Stimulated activated naive CD8-positive, alpha-beta T cell treated with anti-CD3 and anti-CD28 coated beads, Interleukin-15, Interleukin-2, amounts not matched to agents 100 U/mL and 50 U/mL, for 24 hours (primary cell): ENCODE results near the gene ARL6IP1.
"Not testable (repeated sequence)": the region's sequence is repeated elsewhere in the genome, so short reads cannot be mapped to it uniquely, and the experiment has no call there.

Experiments used
- ATAC-seq: fragments of 150-1000 bp; cut with Tn5 transposase; one replicate; pipeline ENCODE4 v1.10.0; 2021
- DNase-seq: peaks from one replicate; pipeline ENCODE4 v3.0.0; 2021

Gene ARL6IP1

DNA sequence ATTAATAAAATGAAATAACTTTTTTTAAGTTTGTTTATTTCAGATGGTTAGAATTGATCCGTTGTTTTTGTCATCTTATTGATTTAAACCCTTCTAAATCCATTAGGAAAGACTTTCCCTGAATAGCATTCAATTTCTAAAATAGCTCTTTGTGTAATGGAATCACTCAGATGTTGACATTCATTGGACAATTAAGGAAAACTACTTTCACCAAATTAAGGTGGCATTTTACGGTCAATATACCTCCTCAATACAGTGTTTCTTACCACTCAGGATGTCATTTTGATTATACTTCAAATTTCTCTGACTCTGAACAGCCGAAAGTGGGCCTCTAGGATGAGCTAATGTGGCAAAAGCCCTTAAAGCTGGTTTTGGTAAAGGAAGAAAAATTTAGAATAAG is 1.8 kb downstream of the ARL6IP1 start:
- ATAC-seq (no peak), DNase-seq (no peak)

DNA sequence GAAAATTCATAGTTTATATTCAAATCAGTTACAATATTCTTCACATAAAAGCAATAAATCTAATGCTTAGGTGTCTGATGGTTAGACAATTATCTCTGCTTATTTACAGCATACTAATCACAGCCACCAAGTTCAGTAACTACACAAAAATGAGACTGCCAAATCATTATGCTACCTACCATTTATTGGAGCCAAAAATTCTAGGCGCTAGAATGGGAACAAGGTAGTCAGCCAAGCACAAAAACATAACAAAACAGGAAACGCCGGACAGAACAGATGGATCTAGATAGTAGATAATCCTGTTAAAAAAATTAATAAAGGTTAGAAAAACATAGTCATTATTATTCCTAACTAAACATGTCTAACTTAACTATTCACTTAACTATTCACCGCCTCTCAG is 3.6 kb downstream of the ARL6IP1 start:
- DNase-seq = no peak
- no peak for ATAC-seq

DNA sequence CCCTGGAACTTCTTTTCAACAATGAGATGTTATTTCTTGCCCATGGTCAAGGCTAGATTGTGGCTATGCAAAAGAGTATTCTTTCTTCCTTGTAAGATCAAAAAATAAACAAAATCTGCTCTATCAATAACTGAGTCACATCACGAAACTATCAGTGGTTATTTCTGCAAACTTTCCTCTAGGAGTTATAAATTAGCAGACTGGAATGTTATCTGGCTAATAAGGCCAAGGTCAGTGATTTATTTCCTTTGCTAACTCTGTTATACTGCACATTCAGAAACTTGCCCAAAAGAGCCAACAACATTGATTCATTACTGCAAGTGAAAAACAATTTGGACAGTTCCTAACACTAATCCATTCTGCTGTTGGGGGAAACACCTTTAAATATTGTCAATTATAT is 5.0 kb downstream of the ARL6IP1 start:
- no peak for ATAC-seq
- DNase-seq = no peak

DNA sequence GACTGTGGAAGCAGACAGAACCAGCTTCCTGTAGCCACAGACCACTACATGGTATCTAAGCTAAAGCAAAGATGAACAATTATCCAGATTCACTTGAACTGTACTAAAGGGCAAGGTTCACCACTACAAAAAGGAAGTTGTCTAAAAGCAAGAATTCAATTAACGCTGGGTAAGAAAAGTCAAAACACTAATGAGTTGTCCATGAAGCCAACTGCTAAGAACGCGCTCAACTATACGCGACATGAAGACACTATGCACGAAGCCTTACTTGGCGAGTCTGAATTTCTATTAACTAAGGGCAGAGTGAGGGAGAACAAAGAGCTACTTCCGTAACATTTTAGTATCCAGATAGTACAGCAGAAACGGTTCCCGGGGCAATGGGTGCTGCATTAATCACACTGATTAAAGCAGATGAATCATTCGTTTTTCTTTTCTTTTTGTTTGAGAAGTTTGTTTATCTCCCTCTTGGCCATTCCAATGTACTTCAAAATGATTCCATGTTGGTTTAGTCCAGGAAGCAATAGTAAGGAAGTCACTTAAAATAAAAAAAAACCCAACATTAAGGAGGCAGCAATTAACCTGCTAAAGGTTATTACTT is 8.4 kb downstream of the ARL6IP1 start:
- ATAC-seq = no peak
- no peak for DNase-seq

DNA sequence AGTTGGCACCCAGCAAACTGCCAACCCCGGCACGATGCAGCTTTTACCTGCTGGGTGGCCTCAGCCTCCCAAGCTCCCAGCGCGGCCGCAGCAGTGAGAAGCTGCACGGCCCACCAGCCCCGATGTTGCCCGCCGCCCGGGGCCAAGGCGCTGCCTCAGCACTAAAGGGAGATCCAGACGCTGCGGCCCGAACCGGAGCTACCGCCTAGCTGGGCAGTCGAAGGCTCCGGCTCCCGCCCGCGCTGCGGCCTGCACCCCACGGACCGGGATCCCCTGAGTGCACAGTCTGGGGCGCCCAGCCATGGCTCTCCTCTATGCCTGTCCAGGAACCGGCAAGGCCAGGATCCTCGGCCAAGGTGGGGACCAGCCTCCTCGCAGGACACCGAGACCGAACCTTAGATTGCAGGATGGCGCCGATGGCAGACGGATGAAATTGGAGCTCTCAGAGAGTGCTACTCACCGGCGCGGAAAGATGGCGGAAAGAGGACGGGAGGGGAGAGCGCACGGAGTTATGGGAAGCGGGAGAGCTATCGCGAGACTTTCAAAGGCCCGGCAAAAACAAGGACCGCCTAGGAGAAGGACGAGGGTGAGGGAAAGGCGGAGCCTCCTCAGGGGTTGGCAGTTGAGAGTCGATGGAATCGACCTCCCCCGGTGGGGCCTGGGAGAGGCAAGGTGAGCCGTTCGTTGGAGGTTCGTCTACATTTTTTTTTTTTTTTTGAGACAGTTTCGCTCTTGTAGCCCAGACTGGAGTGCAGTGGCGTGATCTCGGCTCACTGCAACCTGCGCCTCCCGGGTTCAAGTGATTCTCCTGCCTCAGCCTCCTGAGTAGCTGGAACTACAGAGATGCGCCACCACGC is 11.3 kb downstream of the ARL6IP1 start, which contains the start of gene RPS15A:
Gene RPS15A (minus strand): TSS at position 485 of the 857 bp plus-strand sequence. CDS start 1,221 bp downstream, outside the sequence.
- DNase-seq = peak; percentile 91
- ATAC-seq = peak; percentile 95

DNA sequence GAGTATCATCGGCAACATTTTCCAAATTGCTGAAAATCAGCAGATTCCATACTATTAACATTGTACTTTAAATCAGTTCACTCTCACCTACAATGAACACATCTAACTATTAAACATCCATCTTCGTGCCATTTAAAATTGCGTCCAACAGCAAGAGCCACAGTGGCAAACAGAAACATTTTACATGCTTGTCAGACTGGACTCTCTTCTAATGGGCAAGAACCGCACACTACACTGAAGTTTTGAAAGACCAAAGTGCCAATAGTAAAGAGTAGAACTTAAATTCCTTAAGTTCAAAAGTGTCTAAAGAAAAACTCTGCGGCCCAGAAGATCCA is 11.9 kb downstream of the ARL6IP1 start:
- ATAC-seq = no peak
- DNase-seq = no peak

- ATAC-seq (no peak), DNase-seq (no peak)
These were observed 12.4 kb downstream of the ARL6IP1 start for GRCh38 chr16:18788828-18789514.

DNA sequence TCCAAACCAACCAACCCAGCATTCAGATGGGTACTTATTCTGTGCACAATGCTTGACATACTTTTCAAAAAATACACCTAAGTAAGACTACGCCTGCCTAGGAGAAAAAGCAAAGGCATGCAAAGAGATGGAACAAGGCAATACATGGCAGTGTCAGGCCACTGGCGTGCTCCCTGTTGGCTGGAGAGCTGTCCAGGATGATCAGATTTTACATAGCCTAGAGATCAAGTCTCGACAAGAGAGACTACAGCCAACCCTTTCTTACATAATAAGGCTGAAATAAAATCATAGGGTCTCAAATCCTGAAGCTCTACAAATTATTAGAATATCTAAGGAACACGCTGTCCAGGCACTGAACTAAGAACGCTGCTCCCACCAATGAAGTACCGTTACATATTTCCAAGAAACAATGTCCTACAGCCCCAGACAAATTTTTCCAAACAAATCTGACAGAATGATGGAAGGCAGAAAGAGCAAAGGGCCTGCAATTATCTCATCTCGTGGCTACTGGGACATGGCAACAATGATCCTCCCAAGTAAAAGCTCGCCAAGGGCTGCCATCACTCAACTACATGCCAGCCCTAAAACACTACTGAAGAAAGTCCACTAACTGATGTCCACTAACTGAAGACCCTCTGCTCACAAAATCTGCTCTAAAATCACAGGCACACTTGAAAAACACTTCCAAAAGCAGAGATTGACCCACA is 16.3 kb downstream of the ARL6IP1 start:
- DNase-seq (no peak), ATAC-seq (no peak)

DNA sequence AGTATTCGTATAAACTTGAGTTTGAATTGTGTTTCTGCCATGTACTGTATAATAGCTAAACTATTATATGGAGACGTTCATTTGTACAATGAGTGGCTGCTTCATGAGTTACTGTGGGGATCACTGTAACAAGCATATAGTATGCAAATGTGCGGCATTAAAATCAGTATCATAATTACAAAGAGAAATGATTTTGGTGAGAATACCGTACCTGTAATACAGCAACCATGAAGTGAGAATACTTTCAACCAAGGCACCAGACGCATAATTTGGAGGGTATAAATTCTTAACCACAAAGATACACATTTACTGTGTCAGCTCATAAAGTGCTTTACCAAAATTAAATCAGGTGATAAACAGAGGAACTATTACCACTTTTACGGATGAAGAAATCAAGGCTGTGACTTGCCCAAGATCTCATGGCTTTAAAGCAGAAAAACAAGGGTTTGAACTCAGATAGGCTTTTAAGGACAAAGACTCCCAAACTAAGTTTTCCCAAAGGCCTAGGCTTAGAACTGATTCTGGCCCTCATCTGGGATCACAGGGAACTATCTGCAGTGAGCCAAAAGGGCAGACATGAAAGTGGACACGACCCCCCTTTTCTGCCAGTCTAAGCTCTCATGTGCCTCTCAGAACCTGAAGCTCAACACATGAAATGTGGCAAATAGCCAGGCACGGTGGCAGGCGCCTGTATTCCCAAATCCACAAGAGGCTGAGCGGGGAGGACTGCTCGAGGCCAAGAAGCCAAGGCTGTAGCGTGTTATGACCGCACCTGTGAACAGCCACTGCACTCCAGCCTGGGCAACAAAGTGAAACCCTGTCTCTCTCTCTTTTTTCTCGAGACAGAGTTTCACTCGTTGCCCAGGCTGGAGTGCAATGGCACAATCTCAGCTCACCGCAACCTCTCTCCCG is 17.7 kb downstream of the ARL6IP1 start:
- ATAC-seq (peak; percentile 2), DNase-seq (no peak)

DNA sequence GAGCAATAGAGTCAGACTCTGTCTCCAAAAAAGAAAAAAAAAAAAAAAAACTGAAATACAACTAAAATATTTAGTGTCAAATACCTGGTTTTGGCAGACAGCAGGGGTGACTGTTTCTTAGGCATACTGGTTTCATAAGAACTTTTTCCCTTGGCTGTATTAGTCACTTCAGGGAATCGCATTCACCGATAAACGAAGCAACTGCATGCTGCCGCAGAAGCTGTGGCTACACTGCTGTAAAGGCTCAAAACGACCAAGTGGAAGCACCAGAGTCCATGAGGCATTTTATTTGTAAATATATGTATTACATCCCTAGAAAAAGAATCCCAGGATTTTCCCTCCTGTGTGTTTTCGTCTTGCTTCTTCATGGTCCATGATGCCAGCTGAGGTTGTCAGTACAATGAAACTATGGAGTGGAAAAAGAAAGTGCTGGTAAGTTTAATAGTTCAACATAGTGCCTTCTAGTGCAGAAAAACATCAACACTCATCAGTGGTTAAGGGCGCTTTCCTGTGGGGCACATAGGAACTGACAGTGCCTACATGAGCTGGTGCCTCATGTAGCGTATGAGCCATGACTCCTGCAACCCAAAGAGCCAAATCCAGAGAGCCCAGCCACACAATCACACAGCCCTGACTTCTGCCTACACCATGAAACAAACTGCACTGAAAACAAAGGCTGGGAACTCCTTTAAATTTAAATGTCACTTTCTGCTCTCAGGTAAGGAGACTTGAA is 18.5 kb downstream of the ARL6IP1 start:
- ATAC-seq = peak; percentile 12

DNA sequence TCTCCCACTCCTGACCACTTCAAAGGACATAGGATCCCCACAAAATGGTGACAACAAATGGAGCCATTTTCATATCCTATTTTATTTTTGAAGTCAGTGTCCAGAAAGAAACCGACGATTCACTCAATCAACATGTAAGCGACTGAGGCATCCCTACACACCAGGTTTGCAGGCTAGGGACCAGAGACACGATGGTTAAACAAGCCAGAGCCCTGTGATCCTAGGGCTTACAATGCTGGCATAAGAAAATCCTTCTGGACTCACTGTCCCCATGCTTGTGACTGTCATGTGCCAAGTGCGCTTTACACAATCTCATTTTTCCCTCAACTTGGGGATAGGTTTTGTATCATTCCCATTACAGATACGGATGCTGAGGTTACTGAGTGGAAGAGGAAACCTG is 20.1 kb downstream of the ARL6IP1 start:
- not testable (repeated sequence) for DNase-seq, ATAC-seq

More for the DNA sequence above, 18.5 kb downstream of the ARL6IP1 start:
- DNase-seq = no peak

DNA sequence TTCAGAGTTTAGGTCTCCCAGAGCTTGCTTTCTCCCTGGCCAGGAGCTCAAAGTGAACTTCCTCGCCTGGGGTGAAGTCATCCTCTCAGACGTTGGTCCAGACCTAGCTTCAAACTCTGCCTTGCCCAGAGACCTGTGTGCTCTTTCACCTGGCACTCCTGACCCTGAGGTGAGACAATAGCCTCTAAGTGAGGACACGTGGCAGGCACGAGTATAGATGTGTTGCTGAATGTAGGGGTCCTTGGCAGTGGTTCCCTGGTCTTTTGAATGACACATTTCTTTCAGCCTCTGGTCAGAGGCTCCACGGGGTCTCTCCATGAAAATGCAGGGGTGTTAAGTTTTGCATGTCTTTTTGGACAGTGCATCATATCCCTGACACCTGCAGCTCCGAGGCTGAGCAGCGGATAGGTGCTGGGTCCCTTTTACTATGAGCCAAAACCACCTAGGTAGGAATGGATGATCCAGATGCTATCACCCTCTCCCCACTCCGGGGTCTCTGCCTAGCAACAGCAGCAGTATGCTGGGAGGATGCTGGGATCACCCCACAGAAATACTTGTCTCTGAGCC is 20.8 kb downstream of the ARL6IP1 start:
- DNase-seq = not testable (repeated sequence)
- ATAC-seq = peak; percentile 24

DNA sequence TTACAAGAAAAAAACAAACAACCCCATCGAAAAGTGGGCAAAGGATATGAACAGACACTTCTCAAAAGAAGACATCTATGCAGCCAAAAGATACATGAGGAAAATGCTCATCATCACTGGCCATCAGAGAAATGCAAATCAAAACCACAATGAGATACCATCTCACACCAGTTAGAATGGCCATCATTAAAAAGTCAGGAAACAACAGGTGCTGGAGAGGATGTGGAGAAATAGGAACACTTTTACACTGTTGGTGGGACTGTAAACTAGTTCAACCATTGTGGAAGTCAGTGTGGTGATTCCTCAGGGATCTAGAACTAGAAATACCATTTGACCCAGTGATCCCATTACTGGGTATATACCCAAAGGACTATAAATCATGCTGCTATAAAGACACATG is 23.7 kb downstream of the ARL6IP1 start:
- DNase-seq, ATAC-seq: not testable (repeated sequence)

GRCh38 chr16:18776334-18776733 is 25.0 kb downstream of the ARL6IP1 start:
- not testable (repeated sequence) for DNase-seq, ATAC-seq

- not testable (repeated sequence) for DNase-seq, ATAC-seq
These were observed 26.7 kb downstream of the ARL6IP1 start for GRCh38 chr16:18774651-18775050.

DNA sequence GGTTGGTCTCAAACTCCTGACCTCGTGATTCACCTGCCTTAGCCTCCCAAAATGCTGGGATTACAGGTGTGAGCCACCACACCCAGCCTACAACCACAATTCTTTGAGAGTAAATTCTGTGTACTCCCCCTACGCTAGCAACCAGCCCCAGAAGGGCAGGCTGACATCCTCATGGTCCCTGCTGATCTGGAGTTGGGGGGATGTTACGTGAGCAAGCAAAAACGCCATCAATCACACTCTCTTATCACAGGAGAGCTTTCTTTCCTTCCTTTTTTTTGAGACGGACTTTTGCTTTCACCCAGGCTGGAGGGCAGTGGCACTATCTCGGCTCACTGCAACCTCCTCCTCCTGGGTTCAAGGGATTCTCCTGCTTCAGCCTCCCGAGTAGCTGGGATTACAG is 29.2 kb downstream of the ARL6IP1 start:
- not testable (repeated sequence) for DNase-seq, ATAC-seq

DNA sequence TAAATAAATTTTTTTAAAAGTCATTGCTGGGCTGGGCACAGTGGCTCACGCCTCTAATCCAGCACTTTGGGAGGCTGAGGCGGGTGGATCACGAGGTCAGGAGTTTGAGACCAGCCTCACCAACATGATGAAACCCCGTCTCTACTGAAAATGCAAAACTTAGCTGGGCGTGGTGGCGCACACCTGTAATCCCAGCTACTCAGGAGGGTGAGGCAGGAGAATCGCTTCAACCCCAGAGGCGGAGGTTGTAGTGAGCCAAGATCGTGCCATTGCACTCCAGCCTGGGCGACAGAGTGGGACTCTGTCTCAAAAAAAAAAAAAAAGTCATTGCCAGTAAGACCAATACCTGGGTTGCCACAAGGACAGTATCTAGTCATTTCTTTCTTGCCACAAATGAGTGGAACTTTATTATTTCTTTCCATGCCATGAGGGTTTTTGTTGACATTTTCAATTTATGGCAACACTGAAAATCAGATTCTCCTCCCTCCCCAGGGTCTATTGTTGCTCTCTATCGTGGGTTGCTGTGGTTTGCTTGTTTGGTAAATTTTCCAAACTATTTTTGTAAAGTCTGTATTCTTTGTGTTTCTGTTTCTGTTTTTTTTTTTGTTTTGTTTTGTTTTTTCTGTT is 30.9 kb downstream of the ARL6IP1 start:
- ATAC-seq = peak; percentile 75
- not testable (repeated sequence) for DNase-seq

GRCh38 chr16:18767217-18767616 is 34.1 kb downstream of the ARL6IP1 start:
- not testable (repeated sequence) for DNase-seq

GRCh38 chr16:18762713-18763112 is 38.6 kb downstream of the ARL6IP1 start:
- DNase-seq = not testable (repeated sequence)
- ATAC-seq = peak; percentile 51

More at GRCh38 chr16:18767217-18767616, 34.1 kb downstream of the ARL6IP1 start:
- ATAC-seq = peak; percentile 37
